GM12874 (cell line): ENCODE data around the gene AACS.

Experiments
- CTCF ChIP-seq: IDR thresholded peaks from 2 replicates; pipeline ENCODE4 v1.5.1; 2011; ENCODE audit warnings: low read depth, mild to moderate bottlenecking, control low read depth, low read length, moderate library complexity; ENCODE audit not compliant: insufficient read depth

AACS gene

GRCh38 chr12:125157177-125157576 lies 91.9 kb downstream of the AACS start:
- no peak for TF ChIP-seq CTCF

- TF ChIP-seq CTCF, result no peak
Observed at GRCh38 chr12:125159702-125160101, 94.5 kb downstream of the AACS start.

GRCh38 chr12:125160281-125160955 lies 95.2 kb downstream of the AACS start:
- no peak for TF ChIP-seq CTCF

- no peak for TF ChIP-seq CTCF
Observed at GRCh38 chr12:125161712-125162022, 96.4 kb downstream of the AACS start.

DNA sequence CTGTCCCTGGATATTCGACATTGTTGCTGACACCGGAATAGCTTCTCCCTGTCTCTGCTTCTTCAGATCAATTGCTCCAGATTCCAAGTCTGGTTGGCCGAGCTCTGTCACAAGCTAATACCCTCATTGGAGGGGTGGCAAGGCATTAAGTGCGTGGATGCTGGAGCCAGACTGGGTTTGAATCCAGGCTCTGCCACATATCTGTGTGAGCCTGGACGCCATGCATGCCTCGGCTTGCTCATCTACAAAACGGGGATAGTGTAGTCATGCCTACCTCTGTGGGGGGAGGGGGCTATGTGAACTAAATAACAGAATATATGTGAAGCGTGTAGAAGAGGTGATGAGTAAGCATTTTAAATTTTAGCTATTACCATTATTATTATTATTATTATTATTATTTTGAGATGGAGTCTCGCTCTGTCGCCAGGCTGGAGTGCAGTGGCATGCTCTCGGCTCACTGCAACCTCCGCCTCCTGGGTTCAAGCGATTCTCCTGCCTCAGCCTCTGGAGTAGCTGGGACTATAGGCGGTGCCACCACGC lies 97.3 kb downstream of the AACS start:
- no peak for TF ChIP-seq CTCF

DNA sequence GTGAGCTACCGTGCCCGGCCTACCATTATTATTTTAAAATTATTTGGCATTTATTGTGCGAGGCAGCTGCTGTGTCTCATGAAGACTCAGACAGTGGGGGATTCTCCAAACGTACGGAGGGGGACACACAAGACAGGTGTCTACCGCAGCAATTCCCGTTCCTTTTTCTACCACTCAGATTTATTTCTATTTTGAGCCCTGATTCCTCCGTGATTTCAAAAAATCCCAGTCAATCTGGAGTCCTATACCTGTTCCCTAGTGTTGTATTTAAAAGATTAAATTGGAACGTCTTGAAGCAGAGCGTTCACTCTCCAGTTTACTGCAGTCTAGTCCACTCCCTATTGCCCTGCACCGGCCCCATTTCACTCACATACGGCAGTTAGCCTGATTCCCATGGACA lies 97.9 kb downstream of the AACS start:
- no peak for TF ChIP-seq CTCF

DNA sequence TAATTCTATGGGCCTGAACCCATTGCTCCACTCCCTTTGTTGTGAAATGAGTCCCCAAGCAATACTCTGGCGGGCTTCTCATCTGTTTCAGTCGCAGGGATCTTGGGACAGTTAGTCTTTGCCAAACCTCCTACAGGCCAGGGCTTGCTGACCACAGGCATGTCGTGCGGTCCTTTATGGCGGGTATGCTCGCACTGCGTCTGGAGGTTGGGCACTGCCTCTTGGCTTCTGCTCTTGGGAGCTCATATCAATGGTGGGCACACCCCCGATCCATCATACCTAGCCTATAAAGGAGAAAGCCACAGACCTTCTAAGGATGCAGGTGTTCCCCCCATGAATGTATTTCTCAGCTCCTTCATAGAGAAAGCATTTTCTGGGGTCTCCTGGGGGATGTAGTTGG lies 99.3 kb downstream of the AACS start:
- TF ChIP-seq CTCF, result no peak
